Fibroblast of skin of right quadriceps (primary cell): ENCODE data around the gene PKD1.

Experiments
- DNase-seq: peaks from one replicate; pipeline ENCODE4 v3.0.0-alpha.2; 2013

PKD1 gene

DNA sequence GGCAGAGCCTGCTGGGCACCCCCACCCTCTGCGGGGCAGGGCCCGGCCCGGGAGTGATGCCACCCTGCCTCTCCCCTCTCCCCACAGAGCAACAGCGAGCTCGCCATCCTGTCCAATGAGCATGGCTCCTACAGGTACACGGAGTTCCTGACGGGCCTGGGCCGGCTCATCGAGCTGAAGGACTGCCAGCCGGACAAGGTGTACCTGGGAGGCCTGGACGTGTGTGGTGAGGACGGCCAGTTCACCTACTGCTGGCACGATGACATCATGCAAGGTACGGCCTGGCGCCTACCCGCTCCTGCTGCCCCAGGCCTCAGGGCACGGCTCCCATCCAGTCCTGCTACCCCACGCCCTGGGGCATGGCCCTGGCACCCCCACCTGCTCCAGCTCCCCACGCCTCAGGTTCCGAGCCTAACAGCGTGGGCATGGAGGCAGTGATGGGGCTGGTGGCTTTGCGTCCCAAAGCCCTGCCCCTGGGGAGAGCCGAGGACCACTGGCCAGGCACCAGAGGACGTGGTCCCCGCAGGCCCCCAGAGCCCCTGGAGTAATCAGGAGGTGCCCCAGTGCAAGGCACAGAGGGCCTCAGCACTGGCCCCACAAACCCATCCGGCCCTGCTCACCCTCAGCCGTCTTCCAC, 49.5 kb downstream of the PKD1 start:
- no peak for DNase-seq

DNA sequence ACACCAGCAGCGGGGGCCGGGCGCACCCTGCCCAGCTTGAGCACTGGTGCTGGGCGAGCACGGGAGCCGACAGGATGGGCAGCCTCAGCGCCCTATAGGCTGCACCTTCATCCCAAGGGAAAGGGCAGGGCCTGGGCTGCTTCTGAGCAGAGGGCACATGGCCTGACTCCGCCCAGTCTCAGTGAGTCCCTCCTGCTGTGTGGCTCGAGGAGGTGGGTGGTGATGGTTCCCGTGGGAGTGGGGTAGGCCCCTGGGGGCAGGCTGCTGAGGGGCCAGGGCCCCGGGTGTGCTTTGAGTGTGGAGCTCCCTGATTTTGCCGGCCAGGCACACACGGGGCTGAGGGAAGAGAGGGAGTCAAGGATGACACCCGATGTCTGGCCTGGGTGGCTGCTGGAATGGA, 50.0 kb downstream of the PKD1 start:
- DNase-seq: no peak

DNA sequence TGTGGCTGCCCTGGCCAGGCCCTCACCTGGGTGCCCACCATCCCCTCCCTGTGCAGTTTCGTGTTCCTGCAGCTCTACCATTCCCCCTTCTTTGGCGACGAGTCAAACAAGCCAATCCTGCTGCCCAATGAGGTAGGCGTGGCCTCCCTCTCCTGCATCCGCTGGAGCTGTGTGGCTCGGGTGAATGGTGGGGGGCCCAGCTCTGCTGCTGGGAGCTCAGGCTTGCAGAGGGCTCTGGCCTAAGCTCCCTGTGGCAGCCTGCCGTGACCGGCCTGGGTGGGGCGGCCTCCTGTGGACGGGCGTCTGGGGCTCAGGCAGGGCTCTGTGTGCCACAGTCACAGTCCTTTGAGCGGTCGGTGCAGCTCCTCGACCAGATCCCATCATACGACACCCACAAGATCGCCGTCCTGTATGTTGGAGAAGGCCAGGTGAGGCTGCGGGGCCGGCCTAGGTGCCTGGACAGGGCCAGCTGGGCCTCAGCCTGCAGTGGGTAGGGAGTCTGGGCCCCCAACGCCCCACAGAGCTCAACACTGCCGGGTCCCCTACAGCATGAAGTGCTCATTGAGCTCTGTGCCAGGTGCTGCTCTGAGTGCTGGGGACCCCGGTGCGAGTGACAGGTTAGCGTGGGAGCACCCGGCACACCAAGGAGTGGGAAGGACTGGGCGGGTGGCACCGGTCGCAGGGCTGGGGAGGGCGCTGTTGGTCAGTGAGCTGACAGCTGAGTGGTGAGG, 50.6 kb downstream of the PKD1 start:
- no peak for DNase-seq

DNA sequence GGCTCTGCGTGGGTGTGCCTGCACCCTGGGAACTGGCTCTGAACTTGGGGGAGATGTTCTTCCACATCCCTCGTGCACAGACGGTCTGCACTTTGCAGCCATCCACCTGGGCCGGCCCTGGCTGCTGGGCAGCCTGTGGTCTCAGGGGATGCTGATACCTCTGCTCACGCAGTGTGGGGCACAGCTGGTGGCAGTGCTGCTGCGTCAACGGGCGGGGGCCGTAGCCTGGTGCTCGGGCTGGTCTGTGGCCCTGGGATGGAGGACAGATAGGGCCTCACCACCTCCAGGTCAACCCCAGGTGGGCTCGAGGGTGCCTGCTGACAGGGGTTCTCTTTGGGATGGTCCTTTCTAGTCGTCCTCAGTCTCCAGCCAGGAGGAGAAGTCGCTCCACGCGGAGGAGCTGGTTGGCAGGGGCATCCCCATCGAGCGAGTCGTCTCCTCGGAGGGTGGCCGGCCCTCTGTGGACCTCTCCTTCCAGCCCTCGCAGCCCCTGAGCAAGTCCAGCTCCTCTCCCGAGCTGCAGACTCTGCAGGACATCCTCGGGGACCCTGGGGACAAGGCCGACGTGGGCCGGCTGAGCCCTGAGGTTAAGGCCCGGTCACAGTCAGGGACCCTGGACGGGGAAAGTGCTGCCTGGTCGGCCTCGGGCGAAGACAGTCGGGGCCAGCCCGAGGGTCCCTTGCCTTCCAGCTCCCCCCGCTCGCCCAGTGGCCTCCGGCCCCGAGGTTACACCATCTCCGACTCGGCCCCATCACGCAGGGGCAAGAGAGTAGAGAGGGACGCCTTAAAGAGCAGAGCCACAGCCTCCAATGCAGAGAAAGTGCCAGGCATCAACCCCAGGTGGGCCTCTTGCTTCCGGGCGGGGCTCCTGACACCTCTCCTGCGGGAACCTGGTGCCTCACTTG, 51.6 kb downstream of the PKD1 start:
- DNase-seq: no peak

DNA sequence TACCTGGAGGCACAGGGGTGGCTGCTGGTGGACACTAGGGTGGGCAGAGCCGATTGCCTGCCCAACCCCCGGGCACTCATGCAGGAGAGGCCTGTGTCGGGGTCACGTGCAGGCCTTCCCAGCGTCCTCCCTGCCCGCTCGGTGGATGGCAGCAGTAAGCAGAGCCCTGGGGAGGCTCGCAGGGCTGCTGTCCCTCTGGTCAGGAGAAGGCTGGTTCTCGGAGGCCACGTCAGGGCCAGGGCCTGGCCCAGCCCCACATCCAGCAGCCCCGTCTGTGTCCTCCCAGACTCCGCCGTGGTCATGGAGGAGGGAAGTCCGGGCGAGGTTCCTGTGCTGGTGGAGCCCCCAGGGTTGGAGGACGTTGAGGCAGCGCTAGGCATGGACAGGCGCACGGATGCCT, 52.3 kb downstream of the PKD1 start:
- DNase-seq: no peak

DNA sequence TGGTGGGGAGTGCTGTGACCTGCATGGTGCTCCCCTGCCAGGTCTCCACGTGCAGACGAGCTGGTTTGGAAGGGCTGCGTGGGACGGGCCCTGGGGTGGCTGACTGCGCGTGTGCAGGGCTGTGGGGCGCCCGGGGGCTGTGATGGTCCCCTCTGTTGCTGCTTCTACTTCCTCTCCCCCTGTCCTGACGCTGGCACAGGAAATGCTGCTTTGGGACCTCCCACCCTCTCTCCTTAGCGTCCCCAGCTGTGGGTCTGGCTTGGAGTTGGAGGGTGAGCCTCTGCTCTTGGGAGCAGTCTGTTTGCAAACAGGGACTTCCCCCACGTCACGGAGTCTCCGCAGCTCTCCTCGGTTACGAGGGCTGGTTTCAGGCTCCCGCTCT, 52.7 kb downstream of the PKD1 start:
- no peak for DNase-seq

DNA sequence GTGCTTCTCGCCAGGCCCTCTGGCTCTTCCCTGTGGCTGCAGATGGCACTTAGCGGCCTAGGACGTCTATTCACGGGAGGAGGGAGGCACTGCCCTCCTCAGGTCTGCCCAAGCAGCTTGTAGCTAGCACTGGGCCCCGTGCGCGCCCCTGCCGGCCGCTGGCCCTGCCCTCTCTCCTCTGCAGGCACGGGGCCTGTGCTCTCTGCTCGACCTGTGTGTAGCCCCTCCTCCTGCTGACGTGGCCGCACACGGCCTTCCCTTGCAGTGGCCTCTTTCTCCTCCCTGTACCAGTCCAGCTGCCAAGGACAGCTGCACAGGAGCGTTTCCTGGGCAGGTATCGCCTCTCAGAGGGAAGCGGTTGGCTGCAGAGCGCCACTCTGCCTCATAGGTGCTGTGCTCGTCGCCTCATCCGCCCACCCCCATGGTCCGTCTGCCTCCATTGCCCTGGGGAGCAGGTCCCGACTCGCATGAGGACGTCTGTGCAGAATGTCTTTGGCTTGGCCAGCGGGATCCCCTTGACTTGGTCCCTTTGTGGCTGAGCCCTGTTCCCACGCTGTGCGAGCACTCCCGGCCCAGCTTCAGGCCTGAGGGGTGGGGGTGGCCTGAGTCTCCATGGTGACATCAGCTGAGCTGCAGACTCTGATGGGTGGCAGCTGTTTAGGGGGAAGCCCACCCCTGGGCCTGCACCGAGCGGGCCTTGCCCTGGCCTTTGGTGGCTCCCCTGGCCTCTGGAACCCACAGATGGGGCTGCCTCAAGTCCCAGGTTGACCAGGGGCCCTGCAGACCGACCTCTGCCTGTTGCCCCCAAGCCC, 53.3 kb downstream of the PKD1 start:
- DNase-seq: no peak

DNA sequence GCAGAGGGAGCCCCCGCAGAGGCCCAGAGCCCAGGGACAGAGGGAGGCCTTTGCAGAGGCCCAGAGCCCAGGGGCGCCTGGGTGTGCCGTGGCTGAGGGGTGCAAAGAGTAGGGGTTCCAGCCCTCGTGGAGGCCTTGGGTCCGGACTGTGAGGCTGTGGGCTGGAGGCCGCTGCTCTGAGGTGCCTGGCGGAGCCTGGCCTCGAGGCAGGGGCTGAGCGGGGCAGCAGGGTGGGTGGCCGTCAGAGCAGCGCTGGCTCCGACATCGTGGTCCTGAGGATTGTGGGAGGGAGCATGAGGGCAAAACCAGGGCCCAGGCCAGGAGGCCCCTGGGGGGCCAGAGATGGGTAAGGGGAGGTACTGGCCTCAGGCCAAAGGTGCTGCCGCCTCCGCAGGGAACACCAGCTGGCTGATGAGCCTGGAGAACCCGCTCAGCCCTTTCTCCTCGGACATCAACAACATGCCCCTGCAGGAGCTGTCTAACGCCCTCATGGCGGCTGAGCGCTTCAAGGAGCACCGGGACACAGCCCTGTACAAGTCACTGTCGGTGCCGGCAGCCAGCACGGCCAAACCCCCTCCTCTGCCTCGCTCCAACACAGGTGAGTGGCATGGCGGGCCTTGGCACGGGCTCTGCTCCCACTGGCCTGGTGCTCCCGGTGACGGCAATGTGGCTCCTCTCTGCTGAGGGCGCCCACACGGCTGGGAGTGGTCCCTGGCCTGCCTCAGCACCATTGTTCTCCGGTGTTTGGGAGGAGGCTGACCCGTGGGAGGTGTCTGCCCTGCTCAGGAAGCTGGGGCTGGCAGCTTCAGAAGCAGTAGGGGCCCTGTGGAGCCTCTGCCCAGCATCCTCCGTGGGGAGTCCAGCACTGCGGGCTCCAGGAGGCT, 54.3 kb downstream of the PKD1 start:
- DNase-seq: no peak

DNA sequence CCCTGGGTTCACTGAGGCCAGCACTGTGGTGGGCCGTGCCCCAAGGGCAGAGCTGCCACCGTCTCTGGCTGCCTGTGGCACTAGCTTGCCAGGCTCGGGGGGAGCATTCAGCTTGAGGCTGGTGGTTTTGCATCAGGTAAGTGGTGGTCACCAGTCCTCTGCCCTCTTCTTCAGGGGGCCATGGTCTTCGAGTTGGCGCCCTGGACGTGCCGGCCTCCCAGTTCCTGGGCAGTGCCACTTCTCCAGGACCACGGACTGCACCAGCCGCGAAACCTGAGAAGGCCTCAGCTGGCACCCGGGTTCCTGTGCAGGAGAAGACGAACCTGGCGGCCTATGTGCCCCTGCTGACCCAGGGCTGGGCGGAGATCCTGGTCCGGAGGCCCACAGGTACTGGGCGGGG, 55.7 kb downstream of the PKD1 start:
- DNase-seq: no peak

DNA sequence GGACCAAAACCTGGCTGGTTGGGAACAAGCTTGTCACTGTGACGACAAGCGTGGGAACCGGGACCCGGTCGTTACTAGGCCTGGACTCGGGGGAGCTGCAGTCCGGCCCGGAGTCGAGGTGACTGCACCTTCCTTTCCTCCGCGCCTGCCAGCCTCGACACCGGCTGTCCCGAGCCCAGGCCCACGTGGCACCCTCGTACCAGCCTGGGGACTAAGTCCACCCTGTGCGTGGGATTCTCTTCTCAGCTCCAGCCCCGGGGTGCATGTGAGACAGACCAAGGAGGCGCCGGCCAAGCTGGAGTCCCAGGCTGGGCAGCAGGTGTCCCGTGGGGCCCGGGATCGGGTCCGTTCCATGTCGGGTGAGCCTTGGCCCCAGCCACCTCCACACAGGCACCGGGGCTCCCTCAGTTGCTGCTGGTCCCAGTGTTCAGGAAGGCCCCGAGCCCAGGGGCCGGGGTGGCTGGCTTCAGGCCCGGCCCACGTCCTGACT, 56.3 kb downstream of the PKD1 start:
- DNase-seq: no peak

DNA sequence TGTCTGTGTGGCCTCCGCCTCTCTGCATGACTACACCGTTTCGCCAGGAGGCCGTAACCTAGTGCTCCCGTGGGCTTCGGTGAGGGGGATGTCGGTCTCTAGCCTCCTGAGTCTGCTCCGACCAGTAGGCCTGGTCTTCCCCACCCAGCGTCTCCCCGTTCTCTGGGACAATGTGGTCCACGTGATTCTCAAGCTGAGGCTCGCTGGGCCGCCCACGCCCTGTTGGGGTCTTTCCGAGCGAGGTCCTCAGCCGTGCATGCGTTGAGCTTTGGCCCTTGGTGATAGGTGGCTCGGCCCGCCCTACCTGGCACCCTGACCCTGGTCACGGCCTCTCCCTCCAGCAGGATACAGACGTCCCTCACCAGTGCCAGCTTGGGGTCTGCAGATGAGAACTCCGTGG, 57.0 kb downstream of the PKD1 start:
- DNase-seq: no peak

DNA sequence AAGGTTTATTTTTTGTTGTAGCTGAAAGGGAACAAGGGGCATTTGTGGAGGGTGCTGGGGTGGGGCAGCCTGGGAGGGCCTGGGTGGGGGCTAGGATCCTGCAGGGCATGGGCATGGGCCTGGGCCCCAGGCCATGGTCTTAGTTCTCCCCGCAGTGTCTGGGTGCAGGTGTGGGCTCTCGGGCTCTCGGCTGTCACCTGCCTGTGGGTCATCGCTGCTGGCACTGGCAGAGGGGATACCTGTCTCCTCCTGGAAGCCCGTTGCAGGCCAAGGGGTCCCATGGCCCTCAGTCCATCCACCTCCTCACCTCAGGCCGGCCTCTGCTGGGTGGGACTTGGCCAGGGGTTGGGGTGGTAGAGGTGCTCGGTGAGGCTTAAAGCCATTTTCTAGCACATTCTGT, 57.6 kb downstream of the PKD1 start:
- no peak for DNase-seq

DNA sequence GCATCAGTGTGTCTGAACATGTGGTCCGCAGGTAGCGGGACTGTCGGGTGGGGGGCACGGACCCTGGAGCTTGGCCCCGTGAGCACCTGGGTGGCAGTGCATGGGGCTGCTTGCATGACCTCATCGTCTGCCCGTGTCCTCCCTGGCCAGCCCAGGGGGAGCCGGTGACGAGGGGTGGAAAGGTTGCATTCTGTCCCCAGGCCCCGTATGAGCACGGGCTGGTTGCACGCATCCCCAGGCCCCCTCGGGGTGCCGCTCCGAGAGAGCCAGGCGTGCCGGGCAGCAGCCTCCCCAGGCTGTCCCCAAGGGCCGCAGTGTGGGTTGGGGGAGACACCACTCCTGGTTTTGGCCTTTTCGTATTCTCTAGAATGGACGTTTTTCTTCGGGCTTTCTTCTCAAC, 58.0 kb downstream of the PKD1 start:
- no peak for DNase-seq

DNA sequence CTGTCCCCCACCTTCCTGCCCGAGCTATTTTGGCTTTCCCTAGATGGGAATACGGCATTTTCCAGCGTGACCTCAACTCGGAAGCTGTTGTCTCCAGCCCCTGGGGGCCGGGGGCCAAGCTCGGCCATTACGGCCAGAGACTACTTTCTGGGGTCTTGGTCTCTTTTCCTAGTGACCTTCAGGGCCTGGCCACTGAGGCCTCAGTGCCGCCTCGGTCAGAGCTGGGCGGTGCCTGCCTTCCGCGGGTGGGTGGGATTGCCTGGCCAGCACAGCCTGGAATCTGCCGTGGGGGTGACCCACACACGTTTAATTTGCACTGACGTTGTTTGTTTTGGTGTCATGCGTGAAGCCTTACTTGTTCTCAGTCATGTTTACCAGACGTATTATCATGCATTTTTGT, 58.7 kb downstream of the PKD1 start:
- no peak for DNase-seq

DNA sequence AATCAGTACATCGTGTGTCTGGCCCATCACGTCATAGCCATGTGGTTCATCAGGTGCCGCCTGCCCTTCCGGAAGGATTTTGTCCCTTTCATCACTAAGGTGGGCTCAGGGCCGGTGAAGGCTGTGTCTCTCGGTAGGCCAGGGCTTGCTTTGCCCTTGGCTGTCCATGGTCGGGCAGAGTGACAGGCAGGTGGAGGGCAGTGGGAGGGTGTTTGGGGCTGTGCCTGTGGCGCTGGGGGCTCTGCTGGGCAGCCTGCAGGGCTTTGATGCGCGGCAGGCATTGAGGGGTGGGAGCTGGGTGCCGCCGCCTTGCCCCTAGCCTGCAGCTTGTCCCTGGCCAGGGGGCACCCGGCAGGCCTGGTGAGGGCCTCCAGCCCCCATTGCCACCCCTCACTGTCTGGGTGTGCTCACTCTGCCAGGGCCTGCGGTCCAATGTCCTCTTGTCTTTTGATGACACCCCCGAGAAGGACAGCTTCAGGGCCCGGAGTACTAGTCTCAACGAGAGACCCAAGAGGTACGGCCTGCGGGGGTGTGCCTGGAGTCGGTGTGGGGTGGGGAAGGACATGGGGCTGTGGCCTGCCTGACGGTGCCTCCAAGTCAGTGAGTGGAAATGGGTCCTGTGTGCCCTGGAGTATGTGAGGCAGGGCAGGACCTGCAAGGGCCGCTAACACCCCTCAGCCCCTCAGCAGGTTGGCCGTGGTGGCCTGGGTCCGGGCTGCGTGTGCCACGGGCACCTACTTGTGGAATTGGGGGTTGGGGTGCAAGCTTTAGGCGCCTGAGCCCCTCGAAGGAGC, 59.4 kb downstream of the PKD1 start:
- no peak for DNase-seq

DNA sequence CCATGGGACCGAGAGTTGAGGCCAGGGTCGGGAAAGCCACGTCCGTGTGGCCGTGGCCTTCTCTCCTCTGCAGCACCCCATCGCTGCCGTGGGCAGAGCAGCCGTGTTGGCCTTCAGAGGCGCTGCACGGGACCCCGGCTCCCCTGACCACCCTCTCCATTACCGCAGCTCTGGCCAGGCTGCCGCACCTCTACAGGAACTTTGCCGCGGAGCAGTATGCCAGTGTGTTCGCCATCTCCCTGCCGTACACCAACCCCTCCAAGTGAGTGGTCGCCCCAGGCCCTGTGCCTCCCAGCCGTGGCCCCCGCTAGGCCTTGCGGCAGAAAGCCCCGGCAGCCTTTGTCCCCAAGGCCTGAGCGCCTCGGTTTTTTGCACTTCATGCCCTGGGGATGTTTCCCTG, 60.1 kb downstream of the PKD1 start:
- DNase-seq: no peak

DNA sequence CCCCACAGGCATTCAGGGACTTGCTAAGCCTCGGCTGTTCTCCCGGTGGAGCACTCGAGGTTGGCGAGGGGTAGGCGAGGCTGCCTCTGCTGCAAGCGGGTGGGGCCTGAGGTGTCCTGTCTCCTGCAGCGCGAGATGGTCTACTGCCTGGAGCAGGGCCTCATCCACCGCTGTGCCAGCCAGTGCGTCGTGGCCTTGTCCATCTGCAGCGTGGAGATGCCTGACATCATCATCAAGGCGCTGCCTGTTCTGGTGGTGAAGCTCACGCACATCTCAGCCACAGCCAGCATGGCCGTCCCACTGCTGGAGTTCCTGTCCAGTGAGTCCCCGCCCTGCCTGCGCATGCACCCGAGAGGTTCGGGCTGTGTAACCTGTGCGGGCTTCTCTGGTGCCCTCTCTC, 61.6 kb downstream of the PKD1 start:
- DNase-seq: no peak

DNA sequence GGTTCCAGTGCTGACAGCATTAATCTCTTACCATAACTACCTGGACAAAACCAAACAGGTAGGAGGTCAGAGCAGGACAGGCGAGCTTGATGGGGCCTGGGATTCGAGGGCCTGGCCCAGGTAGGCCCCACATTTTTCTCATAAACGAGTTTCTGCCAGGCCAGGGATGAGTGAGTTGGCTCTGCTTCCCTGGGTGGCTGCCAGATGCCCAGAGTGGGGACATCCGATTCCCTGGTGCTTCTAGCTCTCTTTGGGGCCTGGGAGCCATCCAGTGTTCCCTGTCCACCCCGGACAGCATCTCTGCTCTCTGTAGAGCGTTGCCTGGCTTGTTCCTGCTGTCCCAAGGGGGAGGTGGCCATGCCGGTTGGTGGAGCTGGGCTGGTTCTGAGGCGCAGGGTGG, 62.8 kb downstream of the PKD1 start:
- DNase-seq: no peak

DNA sequence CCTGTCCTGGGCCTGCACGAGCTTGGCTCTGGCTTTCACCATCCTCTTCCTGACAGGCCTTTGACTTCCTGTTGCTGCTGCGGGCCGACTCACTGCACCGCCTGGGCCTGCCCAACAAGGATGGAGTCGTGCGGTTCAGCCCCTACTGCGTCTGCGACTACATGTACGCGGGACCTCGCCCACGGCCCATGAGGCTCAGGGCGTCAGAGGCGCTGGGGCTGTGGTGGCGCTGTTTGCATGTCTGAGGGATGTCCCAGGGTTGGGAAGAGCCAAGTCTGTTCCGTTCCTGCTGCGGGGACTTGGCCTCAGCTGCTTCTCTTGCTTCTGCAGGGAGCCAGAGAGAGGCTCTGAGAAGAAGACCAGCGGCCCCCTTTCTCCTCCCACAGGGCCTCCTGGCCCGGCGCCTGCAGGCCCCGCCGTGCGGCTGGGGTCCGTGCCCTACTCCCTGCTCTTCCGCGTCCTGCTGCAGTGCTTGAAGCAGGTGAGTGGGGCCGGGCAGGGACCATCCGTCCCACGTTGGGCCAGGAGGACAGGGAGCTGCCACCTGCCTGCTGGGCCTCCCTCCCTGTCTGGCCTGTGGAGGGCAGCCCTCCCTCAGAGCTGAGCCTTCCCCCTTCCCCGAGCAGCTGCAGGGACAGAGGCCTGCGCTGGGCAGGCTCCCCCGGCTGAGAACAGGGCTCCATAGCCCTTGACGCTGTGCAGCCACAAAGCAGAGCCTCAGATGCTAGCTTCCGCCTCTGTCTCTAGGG, 64.1 kb downstream of the PKD1 start:
- no peak for DNase-seq
